Measurements from ENCODE around the gene POLG. TPM values are rescaled to one million over a fixed set of nuclear protein-coding genes. Genes with fewer than 3 reads are reported as not detected.

POLG gene
- total and polyA plus RNA-seq, 9 donors = 19.8 to 52.0 (median 42.8) TPM

GRCh38 chr15:89308236-89308635 is 26.4 kb downstream of the POLG start:
- intact Hi-C loops (cut with DNase I) = no loop called here
- Histone ChIP-seq H3K4me3 (no peak overlapping the region), H3K4me1 (ENCODE audit: insufficient read depth) (no peaks in the 10 kb centered on the region)

GRCh38 chr15:89307791-89308190 is 26.8 kb downstream of the POLG start:
- Histone ChIP-seq H3K4me3 (no peak overlapping the region), H3K27me3 (no peaks in the 10 kb centered on the region), H3K36me3 (no peaks in the 10 kb centered on the region), H3K9me3 (no peaks in the 10 kb centered on the region), H3K27ac (no peak overlapping the region), H3K4me1 (ENCODE audit: insufficient read depth) (no peaks in the 10 kb centered on the region)
- 88 to 98% (median 94%) methylated on average over 2 of the region's 2 CpGs for WGBS, 3 donors
- no peak for DNase-seq
- TF ChIP-seq EP300 (IDR thresholded peaks at IDR 0.05) = no peak
- no peak for TF ChIP-seq CTCF (IDR thresholded peaks at IDR 0.05)
- TF ChIP-seq POLR2A (IDR thresholded peaks at IDR 0.05) = no peak
- intact Hi-C loops (cut with DNase I) = no loop called here

More at GRCh38 chr15:89308236-89308635, 26.4 kb downstream of the POLG start:
- Histone ChIP-seq H3K27ac (no peak overlapping the region), H3K36me3 (no peaks in the 10 kb centered on the region), H3K9me3 (no peaks in the 10 kb centered on the region), H3K27me3 (no peaks in the 10 kb centered on the region)
- WGBS, 3 donors = 62 to 65% (median 63%) methylated on average over 3 of the region's 3 CpGs
- DNase-seq = no peak
- TF ChIP-seq EP300 (IDR thresholded peaks at IDR 0.05) (no peak), CTCF (IDR thresholded peaks at IDR 0.05) (no peak), POLR2A (IDR thresholded peaks at IDR 0.05) (no peak)

- Histone ChIP-seq H3K4me3 (no peak overlapping the region), H3K27me3 (no peaks in the 10 kb centered on the region), H3K27ac (no peak overlapping the region), H3K9me3 (no peaks in the 10 kb centered on the region), H3K36me3 (no peaks in the 10 kb centered on the region), H3K4me1 (ENCODE audit: insufficient read depth) (no peaks in the 10 kb centered on the region)
- DNase-seq = no peak
- intact Hi-C loops (cut with DNase I) = no loop called here
- WGBS, 3 donors = 94 to 97% (median 96%) methylated on average over 2 of the region's 2 CpGs
- TF ChIP-seq CTCF (IDR thresholded peaks at IDR 0.05) (no peak), EP300 (IDR thresholded peaks at IDR 0.05) (no peak), POLR2A (IDR thresholded peaks at IDR 0.05) (no peak)
These were observed 27.5 kb downstream of the POLG start for GRCh38 chr15:89307046-89307587.

GRCh38 chr15:89305395-89305794 is 29.2 kb downstream of the POLG start:
- WGBS, 3 donors = 86 to 91% (median 86%) methylated on average over 3 of the region's 3 CpGs
- no peaks in the 10 kb centered on the region for H3K9me3 ChIP-seq
- H3K4me3 ChIP-seq = no peak overlapping the region
- TF ChIP-seq EP300 (IDR thresholded peaks at IDR 0.05) = no peak
- no peak for TF ChIP-seq CTCF (IDR thresholded peaks at IDR 0.05)
- no peak for TF ChIP-seq POLR2A (IDR thresholded peaks at IDR 0.05)
- no peaks in the 10 kb centered on the region for H3K27me3 ChIP-seq
- no peaks in the 10 kb centered on the region for H3K36me3 ChIP-seq
- no peak for DNase-seq
- no peak overlapping the region for H3K27ac ChIP-seq
- no peaks in the 10 kb centered on the region for H3K4me1 ChIP-seq (ENCODE audit: insufficient read depth)
- intact Hi-C loops (cut with DNase I) = no loop called here
